Neural crest cell (in vitro differentiated cells): ENCODE data around the gene ETNK2. TPM values are rescaled to one million over a fixed set of nuclear protein-coding genes. Genes with fewer than 3 reads are reported as not detected.
A peak's percentile ranks its signal among the peaks of the same experiment; 100 is the strongest.
"Not testable (repeated sequence)": the region's sequence is repeated elsewhere in the genome, so short reads cannot be mapped to it uniquely, and the experiment has no call there.

Source experiments
- DNase-seq: peaks from one replicate; pipeline ENCODE4 v3.0.0; 2021; ENCODE audit warnings: low read depth, mixed read lengths, low spot score
- H3K27ac Mint-ChIP-seq: one replicate; pipeline ENCODE4 v1.8.0; 2021; ENCODE audit warnings: mild to moderate bottlenecking, mixed read lengths; ENCODE audit not compliant: unreplicated experiment
- H3K27me3 Mint-ChIP-seq: 2 replicates; pipeline ENCODE4 v1.8.0; 2021; ENCODE audit warnings: low read depth, mild to moderate bottlenecking, mixed read lengths
- H3K36me3 Mint-ChIP-seq: 2 replicates; pipeline ENCODE4 v1.8.0; 2021; ENCODE audit warnings: low read depth, mild to moderate bottlenecking, mixed read lengths
- H3K4me1 Mint-ChIP-seq: 2 replicates; pipeline ENCODE4 v1.8.0; 2021; ENCODE audit warnings: mixed read lengths
- H3K4me3 Mint-ChIP-seq: one replicate; pipeline ENCODE4 v1.8.0; 2021; ENCODE audit warnings: mild to moderate bottlenecking, mixed read lengths
- H3K9me3 Mint-ChIP-seq: 2 replicates; pipeline ENCODE4 v1.8.0; 2021; ENCODE audit warnings: mixed read lengths
- CTCF ChIP-seq: fragments of 200-600 bp; sonication (generic); conservative IDR thresholded peaks from 2 replicates; pipeline ENCODE4 v1.5.0; 2021; ENCODE audit warnings: antibody characterized with exemption, mild to moderate bottlenecking
- total RNA-seq: library from RNA; stranded (reverse); gene quantifications from 2 replicates; pipeline ENCODE4 v1.2.1, GENCODE V29; 2021

ETNK2 gene
- total RNA-seq, 1 donor from 2014 or later = 14.5 TPM

- H3K27me3 Mint-ChIP-seq = no peaks in the 10 kb centered on the region
- H3K27ac Mint-ChIP-seq = peak overlapping the region; percentile 21
- DNase-seq = no peak
- no peaks in the 10 kb centered on the region for H3K36me3 Mint-ChIP-seq
- H3K4me1 Mint-ChIP-seq = peaks cover 80% of the 10 kb centered on the region
- peak overlapping the region; percentile 72 for H3K4me3 Mint-ChIP-seq
- no peaks in the 10 kb centered on the region for H3K9me3 Mint-ChIP-seq
- TF ChIP-seq CTCF = no peak
These were observed 58.1 kb downstream of the ETNK2 start for GRCh38 chr1:204093781-204094180.

- H3K27ac Mint-ChIP-seq = peak overlapping the region; percentile 10
- no peaks in the 10 kb centered on the region for H3K36me3 Mint-ChIP-seq
- H3K9me3 Mint-ChIP-seq = no peaks in the 10 kb centered on the region
- no peak for DNase-seq
- H3K4me3 Mint-ChIP-seq = peak overlapping the region; percentile 72
- H3K4me1 Mint-ChIP-seq = peaks cover 80% of the 10 kb centered on the region
- no peak for TF ChIP-seq CTCF
- H3K27me3 Mint-ChIP-seq = no peaks in the 10 kb centered on the region
These were observed 58.5 kb downstream of the ETNK2 start for GRCh38 chr1:204093421-204093717.

- no peaks in the 10 kb centered on the region for H3K36me3 Mint-ChIP-seq
- DNase-seq = no peak
- H3K9me3 Mint-ChIP-seq = no peaks in the 10 kb centered on the region
- H3K4me1 Mint-ChIP-seq = peaks cover 84% of the 10 kb centered on the region
- H3K27ac Mint-ChIP-seq = peak overlapping the region; percentile 77
- no peak overlapping the region for H3K4me3 Mint-ChIP-seq
- no peak for TF ChIP-seq CTCF
- H3K27me3 Mint-ChIP-seq = no peaks in the 10 kb centered on the region
These were observed 59.0 kb downstream of the ETNK2 start for GRCh38 chr1:204092632-204093420.

GRCh38 chr1:204091787-204092312 lies 60.0 kb downstream of the ETNK2 start:
- Mint-ChIP-seq H3K9me3 (no peaks in the 10 kb centered on the region), H3K27me3 (no peaks in the 10 kb centered on the region), H3K4me1 (peaks cover 85% of the 10 kb centered on the region), H3K27ac (peak overlapping the region; percentile 93), H3K36me3 (no peaks in the 10 kb centered on the region), H3K4me3 (no peak overlapping the region)
- no peak for DNase-seq
- TF ChIP-seq CTCF = no peak

- peaks cover 81% of the 10 kb centered on the region for H3K4me1 Mint-ChIP-seq
- DNase-seq = no peak
- H3K4me3 Mint-ChIP-seq = peak overlapping the region; percentile 17
- no peaks in the 10 kb centered on the region for H3K27me3 Mint-ChIP-seq
- H3K9me3 Mint-ChIP-seq = no peaks in the 10 kb centered on the region
- TF ChIP-seq CTCF = no peak
- H3K36me3 Mint-ChIP-seq = no peaks in the 10 kb centered on the region
- H3K27ac Mint-ChIP-seq = peak overlapping the region; percentile 78
These were observed 60.8 kb downstream of the ETNK2 start for GRCh38 chr1:204091066-204091465.

- H3K9me3 Mint-ChIP-seq, H3K4me3 Mint-ChIP-seq, H3K27me3 Mint-ChIP-seq, H3K36me3 Mint-ChIP-seq, DNase-seq: not testable (repeated sequence)
- H3K4me1 Mint-ChIP-seq = peaks cover 76% of the 10 kb centered on the region
- H3K27ac Mint-ChIP-seq = peak overlapping the region; percentile 38
These were observed 61.7 kb downstream of the ETNK2 start for GRCh38 chr1:204090132-204090531.
